ENCODE measurements around the gene IL22RA1.

IL22RA1 gene

GRCh38 chr1:24102961-24103360, 40.0 kb downstream of the IL22RA1 start:
- TF ChIP-seq ZNF565 (CRISPR knock-in tag; conservative IDR thresholded peaks at IDR 0.05; ENCODE audit: low read depth) = no peak
- no peak for TF ChIP-seq ISL1 (CRISPR knock-in tag; IDR thresholded peaks at IDR 0.05)
- no peak for TF ChIP-seq BACH2 (CRISPR knock-in tag; IDR thresholded peaks at IDR 0.05; ENCODE audit: borderline replicate concordance)
- no peak for TF ChIP-seq ZNF70 (CRISPR knock-in tag; IDR thresholded peaks at IDR 0.05)
- TF ChIP-seq PATZ1 (CRISPR knock-in tag; IDR thresholded peaks at IDR 0.05; ENCODE audit: borderline replicate concordance) = no peak
- TF ChIP-seq CSRNP3 (CRISPR knock-in tag; IDR thresholded peaks at IDR 0.05) = no peak
- TF ChIP-seq, protein P1, sequence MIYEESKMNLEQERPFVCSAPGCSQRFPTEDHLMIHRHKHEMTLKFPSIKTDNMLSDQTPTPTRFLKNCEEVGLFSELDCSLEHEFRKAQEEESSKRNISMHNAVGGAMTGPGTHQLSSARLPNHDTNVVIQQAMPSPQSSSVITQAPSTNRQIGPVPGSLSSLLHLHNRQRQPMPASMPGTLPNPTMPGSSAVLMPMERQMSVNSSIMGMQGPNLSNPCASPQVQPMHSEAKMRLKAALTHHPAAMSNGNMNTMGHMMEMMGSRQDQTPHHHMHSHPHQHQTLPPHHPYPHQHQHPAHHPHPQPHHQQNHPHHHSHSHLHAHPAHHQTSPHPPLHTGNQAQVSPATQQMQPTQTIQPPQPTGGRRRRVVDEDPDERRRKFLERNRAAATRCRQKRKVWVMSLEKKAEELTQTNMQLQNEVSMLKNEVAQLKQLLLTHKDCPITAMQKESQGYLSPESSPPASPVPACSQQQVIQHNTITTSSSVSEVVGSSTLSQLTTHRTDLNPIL (CRISPR knock-in tag; IDR thresholded peaks at IDR 0.05; ENCODE audit: low read depth) = no peak
- no peak for TF ChIP-seq TCF4 (CRISPR knock-in tag; IDR thresholded peaks at IDR 0.05; ENCODE audit: borderline replicate concordance)
- TF ChIP-seq OSR1 (CRISPR knock-in tag; IDR thresholded peaks at IDR 0.05) = no peak
- no peak for TF ChIP-seq RARB (CRISPR knock-in tag; IDR thresholded peaks at IDR 0.05)
- TF ChIP-seq CSDC2 (CRISPR knock-in tag; IDR thresholded peaks at IDR 0.05) = no peak
- TF ChIP-seq GLIS3 (CRISPR knock-in tag; IDR thresholded peaks at IDR 0.05) = no peak
- no peak for TF ChIP-seq SNAI2 (CRISPR knock-in tag; IDR thresholded peaks at IDR 0.05)
- TF ChIP-seq ARNTL (CRISPR knock-in tag; IDR thresholded peaks at IDR 0.05; ENCODE audit: borderline replicate concordance, low read depth) = no peak
- TF ChIP-seq, protein P2, sequence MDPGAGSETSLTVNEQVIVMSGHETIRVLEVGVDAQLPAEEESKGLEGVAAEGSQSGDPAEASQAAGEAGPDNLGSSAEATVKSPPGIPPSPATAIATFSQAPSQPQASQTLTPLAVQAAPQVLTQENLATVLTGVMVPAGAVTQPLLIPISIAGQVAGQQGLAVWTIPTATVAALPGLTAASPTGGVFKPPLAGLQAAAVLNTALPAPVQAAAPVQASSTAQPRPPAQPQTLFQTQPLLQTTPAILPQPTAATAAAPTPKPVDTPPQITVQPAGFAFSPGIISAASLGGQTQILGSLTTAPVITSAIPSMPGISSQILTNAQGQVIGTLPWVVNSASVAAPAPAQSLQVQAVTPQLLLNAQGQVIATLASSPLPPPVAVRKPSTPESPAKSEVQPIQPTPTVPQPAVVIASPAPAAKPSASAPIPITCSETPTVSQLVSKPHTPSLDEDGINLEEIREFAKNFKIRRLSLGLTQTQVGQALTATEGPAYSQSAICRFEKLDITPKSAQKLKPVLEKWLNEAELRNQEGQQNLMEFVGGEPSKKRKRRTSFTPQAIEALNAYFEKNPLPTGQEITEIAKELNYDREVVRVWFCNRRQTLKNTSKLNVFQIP (CRISPR knock-in tag; IDR thresholded peaks at IDR 0.05; ENCODE audit: borderline replicate concordance, low read depth) = no peak
- no peak for TF ChIP-seq ZFP3 (CRISPR knock-in tag; IDR thresholded peaks at IDR 0.05)
- no peak for TF ChIP-seq ZFP30 (CRISPR knock-in tag; IDR thresholded peaks at IDR 0.05)
- no peak for TF ChIP-seq ZNF8 (CRISPR knock-in tag; IDR thresholded peaks at IDR 0.05)
- no peak for TF ChIP-seq ESRRG (CRISPR knock-in tag; IDR thresholded peaks at IDR 0.05)
- TF ChIP-seq TSHZ2 (CRISPR knock-in tag; IDR thresholded peaks at IDR 0.05) = no peak
- ATAC-seq = peak; percentile 23; the same call in 1 of the 3 replicates

GRCh38 chr1:24101796-24102586, 40.9 kb downstream of the IL22RA1 start:
- ATAC-seq = no peak
- TF ChIP-seq, protein P2 (CRISPR knock-in tag; IDR thresholded peaks at IDR 0.05; ENCODE audit: borderline replicate concordance, low read depth) = no peak
- TF ChIP-seq CSRNP3 (CRISPR knock-in tag; IDR thresholded peaks at IDR 0.05) = no peak
- no peak for TF ChIP-seq SNAI2 (CRISPR knock-in tag; IDR thresholded peaks at IDR 0.05)
- no peak for TF ChIP-seq TCF4 (CRISPR knock-in tag; IDR thresholded peaks at IDR 0.05; ENCODE audit: borderline replicate concordance)
- no peak for TF ChIP-seq PATZ1 (CRISPR knock-in tag; IDR thresholded peaks at IDR 0.05; ENCODE audit: borderline replicate concordance)
- no peak for TF ChIP-seq GLIS3 (CRISPR knock-in tag; IDR thresholded peaks at IDR 0.05)
- no peak for TF ChIP-seq ISL1 (CRISPR knock-in tag; IDR thresholded peaks at IDR 0.05)
- no peak for TF ChIP-seq ESRRG (CRISPR knock-in tag; IDR thresholded peaks at IDR 0.05)

All from SK-N-SH treated with all-trans-retinoic acid at 6 μM for 48 hours (cell line).